H9 (cell line): Measurements from ENCODE around the gene FBLN7. TPM values are rescaled to one million over a fixed set of nuclear protein-coding genes. Genes with fewer than 3 reads are reported as not detected.

Source experiments
- DNase-seq: peaks from one replicate; pipeline ENCODE4 v3.0.0-alpha.2; 2017
- H2AFZ ChIP-seq: one replicate; pipeline ENCODE4 v1.6.1; 2013; ENCODE audit warnings: mild to moderate bottlenecking, low read length, control low read depth, moderate library complexity
- H2AK5ac ChIP-seq: 2 replicates; pipeline ENCODE4 v1.6.1; 2013; ENCODE audit warnings: low read length, control low read depth, mixed read lengths; ENCODE audit not compliant: insufficient read length
- H2BK120ac ChIP-seq: one replicate; pipeline ENCODE4 v1.6.1; 2013; ENCODE audit warnings: low read depth, mild to moderate bottlenecking, low read length, control low read depth, inconsistent platforms; ENCODE audit not compliant: poor library complexity, severe bottlenecking
- H2BK12ac ChIP-seq: 2 replicates; pipeline ENCODE4 v1.6.1; 2013; ENCODE audit warnings: low read length, control low read depth, mixed read lengths, low read depth; ENCODE audit not compliant: insufficient read length
- H2BK15ac ChIP-seq: 2 replicates; pipeline ENCODE4 v1.6.1; 2013; ENCODE audit warnings: low read depth, low read length, control low read depth
- H2BK20ac ChIP-seq: one replicate; pipeline ENCODE4 v1.6.1; 2013; ENCODE audit warnings: low read depth, mild to moderate bottlenecking, low read length, control low read depth, inconsistent platforms; ENCODE audit not compliant: poor library complexity, severe bottlenecking
- H2BK5ac ChIP-seq: 2 replicates; pipeline ENCODE4 v1.6.1; 2013; ENCODE audit warnings: low read length, control low read depth, mixed read lengths; ENCODE audit not compliant: insufficient read length
- H3K14ac ChIP-seq: 2 replicates; pipeline ENCODE4 v1.6.1; 2013; ENCODE audit warnings: low read length, control low read depth; ENCODE audit not compliant: insufficient read depth
- H3K18ac ChIP-seq: 2 replicates; pipeline ENCODE4 v1.6.1; 2013; ENCODE audit warnings: low read depth, mild to moderate bottlenecking, mixed read lengths, low read length, control low read depth; ENCODE audit not compliant: insufficient read length
- H3K23ac ChIP-seq: 2 replicates; pipeline ENCODE4 v1.6.1; 2013; ENCODE audit warnings: low read length, control low read depth, mixed read lengths, low read depth; ENCODE audit not compliant: insufficient read length
- H3K23me2 ChIP-seq: 2 replicates; pipeline ENCODE4 v1.6.1; 2013; ENCODE audit warnings: low read depth, mild to moderate bottlenecking, mixed read lengths, low read length, control low read depth; ENCODE audit not compliant: insufficient read length, poor library complexity, severe bottlenecking
- H3K27ac ChIP-seq: 2 replicates; pipeline ENCODE4 v1.5.1; 2013; ENCODE audit warnings: low read length, control low read depth, mixed read lengths, low read depth; ENCODE audit not compliant: insufficient read length
- H3K27me3 ChIP-seq: 2 replicates; pipeline ENCODE4 v1.6.1; 2013; ENCODE audit warnings: low read length, control low read depth, inconsistent platforms; ENCODE audit not compliant: insufficient read depth
- H3K4ac ChIP-seq: 2 replicates; pipeline ENCODE4 v1.6.1; 2013; ENCODE audit warnings: low read depth, mild to moderate bottlenecking, control low read depth, inconsistent platforms, low read length, moderate library complexity
- H3K4me1 ChIP-seq: 2 replicates; pipeline ENCODE4 v1.6.1; 2013; ENCODE audit warnings: low read length, control low read depth, inconsistent platforms; ENCODE audit not compliant: insufficient read depth
- H3K4me2 ChIP-seq: 2 replicates; pipeline ENCODE4 v1.6.1; 2013; ENCODE audit warnings: low read length, control low read depth, mixed read lengths; ENCODE audit not compliant: insufficient read length, insufficient read depth
- H3K56ac ChIP-seq: 2 replicates; pipeline ENCODE4 v1.6.1; 2013; ENCODE audit warnings: low read depth, mild to moderate bottlenecking, mixed read lengths, low read length, control low read depth; ENCODE audit not compliant: insufficient read length
- H3K79me1 ChIP-seq: 2 replicates; pipeline ENCODE4 v1.6.1; 2013; ENCODE audit warnings: low read depth, mild to moderate bottlenecking, moderate library complexity, low read length, control low read depth, inconsistent platforms; ENCODE audit not compliant: insufficient read depth, poor library complexity, severe bottlenecking
- H3K79me2 ChIP-seq: 2 replicates; pipeline ENCODE4 v1.6.1; 2013; ENCODE audit warnings: low read length, control low read depth, inconsistent platforms; ENCODE audit not compliant: insufficient read depth
- H3K9ac ChIP-seq: 2 replicates; pipeline ENCODE4 v1.6.1; 2013; ENCODE audit warnings: low read length, control low read depth, mixed read lengths; ENCODE audit not compliant: insufficient read length; ENCODE audit errors: extremely low read depth
- H3K9me3 ChIP-seq: one replicate; pipeline ENCODE4 v1.6.1; 2013; ENCODE audit warnings: low read depth, low read length, inconsistent platforms; ENCODE audit not compliant: control insufficient read depth
- H3T11ph ChIP-seq: one replicate; pipeline ENCODE4 v1.6.1; 2013; ENCODE audit warnings: mild to moderate bottlenecking, low read length, control low read depth, inconsistent platforms
- H4K20me1 ChIP-seq: one replicate; pipeline ENCODE4 v1.6.1; 2013; ENCODE audit not compliant: control insufficient read depth, insufficient read length, insufficient read depth
- H4K5ac ChIP-seq: 2 replicates; pipeline ENCODE4 v1.6.1; 2013; ENCODE audit warnings: low read depth, mild to moderate bottlenecking, mixed read lengths, low read length, control low read depth; ENCODE audit not compliant: insufficient read length
- H4K8ac ChIP-seq: replicated peaks from 2 replicates; pipeline ENCODE4 v1.6.1; 2013; ENCODE audit warnings: low read length, control low read depth, mixed read lengths, low read depth; ENCODE audit not compliant: insufficient read length
- H4K91ac ChIP-seq: 2 replicates; pipeline ENCODE4 v1.6.1; 2013; ENCODE audit warnings: low read depth, mild to moderate bottlenecking, moderate library complexity, mixed read lengths, low read length, control low read depth; ENCODE audit not compliant: insufficient read length
- H3K27ac Mint-ChIP-seq, 3 experiments: 2 replicates in 2 of 3; 3 replicates in 1 of 3; pipeline ENCODE4 v1.8.0; 2020 to 2021; ENCODE audit warnings: mixed read lengths in 3 of 3, mild to moderate bottlenecking in 1 of 3, moderate library complexity in 1 of 3
- H3K27me3 Mint-ChIP-seq: 2 replicates; pipeline ENCODE4 v1.8.0; 2021; ENCODE audit warnings: low read depth, mild to moderate bottlenecking, moderate library complexity, mixed read lengths
- H3K36me3 Mint-ChIP-seq, 3 experiments: 2 replicates in 2 of 3; 3 replicates in 1 of 3; pipeline ENCODE4 v1.8.0; 2020 to 2021; ENCODE audit warnings: low read depth in 3 of 3, mixed read lengths in 3 of 3; ENCODE audit not compliant: insufficient read depth in 1 of 3
- H3K4me1 Mint-ChIP-seq, 2 experiments: 2 replicates each; pipeline ENCODE4 v1.8.0; 2020; ENCODE audit warnings: mixed read lengths in 2 of 2
- H3K4me3 Mint-ChIP-seq, 2 experiments: 2 replicates in 1 of 2; 3 replicates in 1 of 2; pipeline ENCODE4 v1.8.0; 2020 to 2021; ENCODE audit warnings: mild to moderate bottlenecking in 2 of 2, mixed read lengths in 2 of 2, moderate library complexity in 1 of 2
- H3K9me3 Mint-ChIP-seq, 2 experiments: 2 replicates in 1 of 2; 3 replicates in 1 of 2; pipeline ENCODE4 v1.8.0; 2020; ENCODE audit warnings: mild to moderate bottlenecking in 2 of 2, mixed read lengths in 2 of 2, moderate library complexity in 1 of 2
- CTCF ChIP-seq: fragments of 200-600 bp; sonication (generic); conservative IDR thresholded peaks from 3 replicates; pipeline ENCODE4 v1.8.0; 2021; ENCODE audit warnings: antibody characterized with exemption, mild to moderate bottlenecking
- WGBS: extraction: QIAGEN DNeasy Blood & Tissue Kit; methylation state at CpG from one replicate; pipeline ENCODE4 v1.1.7; 2013; ENCODE audit warnings: missing lambda C conversion rate, low lambda C conversion rate, mixed read lengths; ENCODE audit not compliant: insufficient read length; ENCODE audit errors: extremely low coverage; 5-methylcytosine and 5-hydroxymethylcytosine counted together
- total RNA-seq: library from RNA; stranded (reverse); gene quantifications from 2 replicates; pipeline ENCODE4 v1.2.1, GENCODE V29; 2021

FBLN7 gene
- total RNA-seq, 1 experiment from 2014 or later, result 1.3 TPM

- H2BK5ac ChIP-seq, result no peak overlapping the region
- Mint-ChIP-seq H3K4me3 (no peak overlapping the region; a peak in 1 of 5 replicates), H3K36me3 (no peaks in the 10 kb centered on the region), H3K27me3 (no peaks in the 10 kb centered on the region; the same call in 1 of the 2 replicates), H3K9me3 (no peaks in the 10 kb centered on the region), H3K4me1 (peaks cover 19% of the 10 kb centered on the region in 2 experiments), H3K27ac (0 out of 7 replicates have a peak overlapping the region, but pooled peaks of 1 of the 3 experiments have one; percentile 73)
- H4K5ac ChIP-seq, result no peak overlapping the region
- no peak overlapping the region for H2BK12ac ChIP-seq
- no peaks in the 10 kb centered on the region for H3K9me3 ChIP-seq
- H3K56ac ChIP-seq, result no peak overlapping the region
- no peak overlapping the region for H3K27ac ChIP-seq
- no peak for TF ChIP-seq CTCF
- no peak for DNase-seq
- H3K4ac ChIP-seq, result no peak overlapping the region
- H4K91ac ChIP-seq, result no peak overlapping the region
- no peak overlapping the region; the same call in 1 of the 2 replicates for H3K14ac ChIP-seq
- no peak overlapping the region for H2AK5ac ChIP-seq
- WGBS, result no CpG with 5 or more reads among the region's 27 CpGs
- no peak overlapping the region for H3K18ac ChIP-seq
- H2BK20ac ChIP-seq, result no peak overlapping the region
- H2AFZ ChIP-seq, result no peak overlapping the region
- no peak overlapping the region; the same call in 1 of the 2 replicates for H2BK15ac ChIP-seq
- no peak overlapping the region for H4K8ac ChIP-seq
- H3K4me2 ChIP-seq, result no peak overlapping the region
- H2BK120ac ChIP-seq, result no peak overlapping the region
- no peak overlapping the region for H3K23ac ChIP-seq
- no peak overlapping the region for H3K9ac ChIP-seq
- no peaks in the 10 kb centered on the region for H3K23me2 ChIP-seq
- no peaks in the 10 kb centered on the region for H3K79me1 ChIP-seq
- H3K4me1 ChIP-seq, result peaks cover under 1% of the 10 kb centered on the region; the same call in 1 of the 2 replicates
- peaks cover 4% of the 10 kb centered on the region for H4K20me1 ChIP-seq
- no peaks in the 10 kb centered on the region for H3K79me2 ChIP-seq
- no peak overlapping the region for H3T11ph ChIP-seq
- H3K27me3 ChIP-seq, result no peaks in the 10 kb centered on the region
These were observed 17.4 kb downstream of the FBLN7 start for GRCh38 chr2:112155331-112156151.
